ENCODE measurements around the gene SNX21. TPM values are rescaled to one million over a fixed set of nuclear protein-coding genes. Genes with fewer than 3 reads are reported as not detected.

SNX21 gene
- total RNA-seq, 4 donors from 2014 or later, result 56.5 to 145 (median 63.2) TPM

GRCh38 chr20:45890985-45891983 lies 57.7 kb downstream of the SNX21 start, which contains the start of the genes CTSA and NEURL2:
Gene CTSA (plus strand): TSS chr20:45891335. CDS start chr20:45891569, 234 bp downstream.
Gene NEURL2 (minus strand): TSS chr20:45891208. CDS start chr20:45890991, 217 bp downstream.
- Histone ChIP-seq H3K4me1 (peaks cover 3 to 7% of the 10 kb centered on the region in 2 donors), H3K36me3 (no peaks in the 10 kb centered on the region), H3K27ac (peak within 1 kb of the TSS; percentile 87 to 92), H3K27me3 (no peaks in the 10 kb centered on the region), H3K9me3 (no peaks in the 10 kb centered on the region), H3K4me3 (peak within 1 kb of the TSS; percentile 76 to 92)
- peak; percentile 92 to 95 for DNase-seq
- TF ChIP-seq CTCF (IDR thresholded peaks at IDR 0.05) (peak in 1 of 4 experiments; percentile 25), POLR2A (IDR thresholded peaks at IDR 0.05) (peak; percentile 28 to 46)
- intact Hi-C loops (cut with DNase I; ENCODE audit: low total_unique reads), result no loop called here

- H3K27ac ChIP-seq, result peak overlapping the region; percentile 87 to 92
- no peaks in the 10 kb centered on the region for H3K27me3 ChIP-seq
- H3K36me3 ChIP-seq, result no peaks in the 10 kb centered on the region
- peak overlapping the region; percentile 76 to 92 for H3K4me3 ChIP-seq
- peaks cover 3 to 7% of the 10 kb centered on the region in 2 donors for H3K4me1 ChIP-seq
- intact Hi-C loops (cut with DNase I; ENCODE audit: low total_unique reads), result no loop called here
- DNase-seq, result no peak
- TF ChIP-seq POLR2A (IDR thresholded peaks at IDR 0.05) (no peak), CTCF (IDR thresholded peaks at IDR 0.05) (no peak)
- no peaks in the 10 kb centered on the region for H3K9me3 ChIP-seq
These were observed 58.6 kb downstream of the SNX21 start for GRCh38 chr20:45892049-45892825.

Other genes starting within 250 kb of the SNX21 start
- not detected for gene WFDC10A, start 204.1 kb upstream of the SNX21 start, total RNA-seq
- not detected for gene WFDC9, start 202.5 kb upstream of the SNX21 start, total RNA-seq
- gene WFDC11, start 163.6 kb upstream of the SNX21 start, total RNA-seq, result not detected
- gene WFDC13, start 131.8 kb upstream of the SNX21 start, total RNA-seq, result not detected
- gene WFDC10B, start 128.8 kb upstream of the SNX21 start, total RNA-seq, result not detected
- not detected for gene SPINT4, start 111.5 kb upstream of the SNX21 start, total RNA-seq
- gene WFDC3, start 41.9 kb upstream of the SNX21 start, total RNA-seq, result 1 to 10 TPM in 1 of 4 donors, not detected in 3; 2.0 TPM
- gene DNTTIP1, start 41.8 kb upstream of the SNX21 start, total RNA-seq, result 10 to 100 TPM; 11.2 to 29.8 (median 17.1) TPM
- 10 to 100 TPM in 1 of 4 donors, not detected in 3; 12.4 TPM for gene UBE2C, start 21.2 kb upstream of the SNX21 start, total RNA-seq
- 1 to 10 TPM in 1 of 4 donors, under 1 TPM in 1, not detected in 2; 0.59 to 1.3 TPM for gene TNNC2, start 6.5 kb upstream of the SNX21 start, total RNA-seq
- gene ACOT8, start 23.6 kb downstream of the SNX21 start, total RNA-seq, result 10 to 100 TPM; 17.2 to 31.5 (median 23.5) TPM
- gene ZSWIM3, start 23.8 kb downstream of the SNX21 start, total RNA-seq, result 1 to 10 TPM; 3.1 to 9.2 (median 4.3) TPM
- 10 to 100 TPM in 1 of 4 donors, 1 to 10 TPM in 2, under 1 TPM in 1; 0.77 to 12.2 (median 3.3) TPM for gene ZSWIM1, start 47.4 kb downstream of the SNX21 start, total RNA-seq
- gene SPATA25, start 53.8 kb downstream of the SNX21 start, total RNA-seq, result 10 to 100 TPM in 1 of 4 donors, 1 to 10 TPM in 3; 2.6 to 16.2 (median 6.0) TPM
- 10 to 100 TPM in 1 of 4 donors, 1 to 10 TPM in 2, under 1 TPM in 1; 0.29 to 11.5 (median 4.7) TPM for gene NEURL2, start 57.4 kb downstream of the SNX21 start, total RNA-seq
- 10 to 100 TPM; 20.6 to 66.9 (median 32.5) TPM for gene CTSA, start 57.5 kb downstream of the SNX21 start, total RNA-seq
- gene PLTP, start 78.4 kb downstream of the SNX21 start, total RNA-seq, result 100 to 1,000 TPM in 2 of 4 donors, 10 to 100 TPM in 2; 31.2 to 221 (median 113) TPM
- 10 to 100 TPM; 11.0 to 71.0 (median 40.0) TPM for gene PCIF1, start 100.9 kb downstream of the SNX21 start, total RNA-seq
- gene ZNF335, start 138.4 kb downstream of the SNX21 start, total RNA-seq, result 10 to 100 TPM; 14.9 to 40.0 (median 29.0) TPM
- under 1 TPM in 2 of 4 donors, not detected in 2; 0.24 to 0.35 TPM for gene MMP9, start 175.1 kb downstream of the SNX21 start, total RNA-seq
- gene SLC12A5, start 195.4 kb downstream of the SNX21 start, total RNA-seq, result under 1 TPM in 1 of 4 donors, not detected in 3; 0.35 TPM

Measured in uterus (tissue), 4 donors.